Esophagus muscularis mucosa (tissue), 2 donors: ENCODE measurements around the gene GSTM5.

ENCODE experiments used
- POLR2A ChIP-seq: fragments of 450-650 bp; IDR thresholded peaks from one replicate; pipeline ENCODE4 v1.6.1; 2017; ENCODE audit warnings: antibody characterized with exemption, moderate library complexity, mild to moderate bottlenecking, low read depth
- POLR2AphosphoS5 ChIP-seq, 2 donors: sonication (generic); formaldehyde crosslinking; IDR thresholded peaks; one replicate each; pipeline ENCODE4 v1.6.1; 2017; ENCODE audit warnings: antibody characterized with exemption in 2 of 2

GRCh38 chr1:109718495-109718894 is 6.4 kb downstream of the GSTM5 start:
- TF ChIP-seq POLR2AphosphoS5 (IDR thresholded peaks at IDR 0.05) (no peak), POLR2A (no peak)
